ENCODE data around the gene ATOH1.

The ATOH1 gene, protein sequence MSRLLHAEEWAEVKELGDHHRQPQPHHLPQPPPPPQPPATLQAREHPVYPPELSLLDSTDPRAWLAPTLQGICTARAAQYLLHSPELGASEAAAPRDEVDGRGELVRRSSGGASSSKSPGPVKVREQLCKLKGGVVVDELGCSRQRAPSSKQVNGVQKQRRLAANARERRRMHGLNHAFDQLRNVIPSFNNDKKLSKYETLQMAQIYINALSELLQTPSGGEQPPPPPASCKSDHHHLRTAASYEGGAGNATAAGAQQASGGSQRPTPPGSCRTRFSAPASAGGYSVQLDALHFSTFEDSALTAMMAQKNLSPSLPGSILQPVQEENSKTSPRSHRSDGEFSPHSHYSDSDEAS

DNA sequence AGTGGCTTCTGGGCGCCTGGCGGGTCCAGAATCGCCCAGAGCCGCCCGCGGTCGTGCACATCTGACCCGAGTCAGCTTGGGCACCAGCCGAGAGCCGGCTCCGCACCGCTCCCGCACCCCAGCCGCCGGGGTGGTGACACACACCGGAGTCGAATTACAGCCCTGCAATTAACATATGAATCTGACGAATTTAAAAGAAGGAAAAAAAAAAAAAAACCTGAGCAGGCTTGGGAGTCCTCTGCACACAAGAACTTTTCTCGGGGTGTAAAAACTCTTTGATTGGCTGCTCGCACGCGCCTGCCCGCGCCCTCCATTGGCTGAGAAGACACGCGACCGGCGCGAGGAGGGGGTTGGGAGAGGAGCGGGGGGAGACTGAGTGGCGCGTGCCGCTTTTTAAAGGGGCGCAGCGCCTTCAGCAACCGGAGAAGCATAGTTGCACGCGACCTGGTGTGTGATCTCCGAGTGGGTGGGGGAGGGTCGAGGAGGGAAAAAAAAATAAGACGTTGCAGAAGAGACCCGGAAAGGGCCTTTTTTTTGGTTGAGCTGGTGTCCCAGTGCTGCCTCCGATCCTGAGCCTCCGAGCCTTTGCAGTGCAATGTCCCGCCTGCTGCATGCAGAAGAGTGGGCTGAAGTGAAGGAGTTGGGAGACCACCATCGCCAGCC lies at the start of gene ATOH1:
Gene ATOH1, plus strand, starts transcription at position 422 of the 663 bp plus-strand sequence. Its CDS starts 174 bp downstream, at position 596.
- H3K27ac ChIP-seq, result no peak within 1 kb of the TSS
- TF ChIP-seq ZFX (IDR thresholded peaks at IDR 0.05), result no peak
- TF ChIP-seq, protein P1, sequence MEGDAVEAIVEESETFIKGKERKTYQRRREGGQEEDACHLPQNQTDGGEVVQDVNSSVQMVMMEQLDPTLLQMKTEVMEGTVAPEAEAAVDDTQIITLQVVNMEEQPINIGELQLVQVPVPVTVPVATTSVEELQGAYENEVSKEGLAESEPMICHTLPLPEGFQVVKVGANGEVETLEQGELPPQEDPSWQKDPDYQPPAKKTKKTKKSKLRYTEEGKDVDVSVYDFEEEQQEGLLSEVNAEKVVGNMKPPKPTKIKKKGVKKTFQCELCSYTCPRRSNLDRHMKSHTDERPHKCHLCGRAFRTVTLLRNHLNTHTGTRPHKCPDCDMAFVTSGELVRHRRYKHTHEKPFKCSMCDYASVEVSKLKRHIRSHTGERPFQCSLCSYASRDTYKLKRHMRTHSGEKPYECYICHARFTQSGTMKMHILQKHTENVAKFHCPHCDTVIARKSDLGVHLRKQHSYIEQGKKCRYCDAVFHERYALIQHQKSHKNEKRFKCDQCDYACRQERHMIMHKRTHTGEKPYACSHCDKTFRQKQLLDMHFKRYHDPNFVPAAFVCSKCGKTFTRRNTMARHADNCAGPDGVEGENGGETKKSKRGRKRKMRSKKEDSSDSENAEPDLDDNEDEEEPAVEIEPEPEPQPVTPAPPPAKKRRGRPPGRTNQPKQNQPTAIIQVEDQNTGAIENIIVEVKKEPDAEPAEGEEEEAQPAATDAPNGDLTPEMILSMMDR (conservative IDR thresholded peaks at IDR 0.05), result no peak

DNA sequence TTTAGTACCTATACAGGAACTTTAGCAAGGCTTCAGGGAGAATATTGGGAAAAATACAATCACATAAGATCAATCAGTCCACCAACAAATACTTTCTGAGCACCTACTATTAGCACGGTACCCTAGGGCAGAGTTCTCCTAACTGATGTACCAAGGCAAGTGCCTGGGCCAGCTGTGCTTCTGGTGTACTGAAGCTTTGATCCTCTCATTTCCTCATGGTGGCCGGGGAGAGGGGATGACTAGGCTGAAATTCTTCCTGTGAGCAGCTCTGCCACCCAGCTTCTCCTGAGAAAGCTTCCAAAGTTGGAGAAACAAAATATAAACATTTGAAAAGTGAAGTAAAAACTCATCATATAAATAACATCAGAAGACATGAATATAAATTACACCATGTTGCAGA lies 49.3 kb upstream of the ATOH1 start:
- TF ChIP-seq ZFX (IDR thresholded peaks at IDR 0.05), result no peak
- TF ChIP-seq, protein P1 (conservative IDR thresholded peaks at IDR 0.05), result no peak

DNA sequence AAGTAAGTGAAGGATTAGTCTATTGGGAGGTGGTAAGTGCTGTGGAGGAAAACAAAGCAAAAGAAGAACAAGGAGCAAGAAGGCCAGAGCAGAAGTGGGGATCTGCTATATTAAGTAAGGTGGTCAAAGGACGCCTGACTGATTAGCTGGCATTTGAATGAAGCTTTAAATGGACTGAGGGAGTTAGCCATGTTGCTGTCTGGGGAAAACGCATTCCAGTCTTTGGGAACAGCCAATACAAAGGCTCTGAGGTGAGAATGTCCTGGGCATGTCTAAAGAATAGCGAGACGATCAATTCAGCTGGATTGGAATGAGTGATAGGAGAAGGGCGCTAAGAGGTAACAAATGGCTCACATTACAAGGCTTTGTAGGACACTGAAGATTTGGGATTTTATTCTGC lies 48.5 kb upstream of the ATOH1 start:
- TF ChIP-seq, protein P1 (conservative IDR thresholded peaks at IDR 0.05), result no peak
- TF ChIP-seq ZFX (IDR thresholded peaks at IDR 0.05), result no peak
- no peak overlapping the region for H3K27ac ChIP-seq

More for the DNA sequence above, 49.3 kb upstream of the ATOH1 start:
- H3K27ac ChIP-seq, result no peak overlapping the region

DNA sequence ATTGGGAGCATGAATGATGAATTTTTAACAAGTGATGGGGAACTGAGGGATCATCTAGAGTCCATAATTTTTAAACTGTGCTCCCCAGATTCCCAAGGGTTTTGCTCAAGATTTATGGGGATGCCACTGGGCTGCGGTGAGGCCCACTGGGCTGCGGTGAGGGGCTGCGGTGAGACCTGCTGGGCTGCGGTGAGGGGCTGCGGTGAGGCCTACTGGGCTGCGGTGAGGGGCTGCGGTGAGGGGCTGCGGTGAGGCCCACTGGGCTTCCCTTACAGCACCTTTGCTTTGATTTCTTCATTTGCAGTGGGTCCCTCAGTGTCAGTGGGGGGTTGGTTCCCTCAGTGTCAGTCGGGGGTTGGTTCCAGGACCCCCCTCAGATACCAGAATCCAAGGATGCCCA lies 47.4 kb upstream of the ATOH1 start:
- no peak overlapping the region for H3K27ac ChIP-seq
- no peak for TF ChIP-seq ZFX (IDR thresholded peaks at IDR 0.05)
- TF ChIP-seq, protein P1 (conservative IDR thresholded peaks at IDR 0.05), result no peak

DNA sequence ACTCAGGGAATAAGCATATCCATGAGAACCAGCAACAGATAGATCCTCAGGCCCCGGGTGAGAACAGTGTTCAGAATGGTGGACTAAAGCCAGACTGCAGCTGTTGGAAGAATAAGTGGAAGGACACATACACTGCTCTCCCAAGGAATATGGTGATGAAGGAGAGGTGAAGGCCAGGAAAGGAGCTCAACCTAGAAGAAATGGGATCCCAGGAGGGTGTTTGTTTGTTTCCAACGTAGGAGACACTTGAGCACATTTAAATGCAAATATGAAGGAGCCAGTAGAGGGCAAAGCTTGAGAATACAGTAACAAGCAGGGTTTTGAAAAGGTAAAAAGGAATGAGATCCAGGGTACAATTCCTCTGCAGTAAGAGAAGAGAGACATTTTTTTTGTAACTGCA lies 42.4 kb upstream of the ATOH1 start:
- TF ChIP-seq ZFX (IDR thresholded peaks at IDR 0.05), result no peak
- TF ChIP-seq, protein P1 (conservative IDR thresholded peaks at IDR 0.05), result no peak
- no peak overlapping the region for H3K27ac ChIP-seq

DNA sequence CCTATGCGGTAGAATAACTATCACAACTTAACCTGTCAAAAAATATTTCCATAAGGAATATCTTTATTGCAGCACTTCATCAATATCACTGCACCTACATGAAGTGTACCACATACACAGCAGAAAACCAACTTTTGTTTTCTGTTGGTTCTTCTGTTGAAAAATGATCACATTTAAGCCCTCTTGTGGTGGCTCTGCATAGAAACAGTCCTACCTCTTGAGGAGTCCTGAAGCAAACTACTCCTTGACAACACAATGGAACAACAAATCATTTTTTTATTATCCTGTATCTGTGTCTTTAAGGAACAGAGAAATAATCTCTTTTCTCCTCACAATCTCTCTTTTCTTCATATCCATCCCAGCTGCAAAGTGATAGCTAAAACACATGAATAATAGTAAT lies 39.8 kb upstream of the ATOH1 start:
- H3K27ac ChIP-seq, result no peak overlapping the region
- no peak for TF ChIP-seq ZFX (IDR thresholded peaks at IDR 0.05)
- TF ChIP-seq, protein P1 (conservative IDR thresholded peaks at IDR 0.05), result peak; percentile 67

DNA sequence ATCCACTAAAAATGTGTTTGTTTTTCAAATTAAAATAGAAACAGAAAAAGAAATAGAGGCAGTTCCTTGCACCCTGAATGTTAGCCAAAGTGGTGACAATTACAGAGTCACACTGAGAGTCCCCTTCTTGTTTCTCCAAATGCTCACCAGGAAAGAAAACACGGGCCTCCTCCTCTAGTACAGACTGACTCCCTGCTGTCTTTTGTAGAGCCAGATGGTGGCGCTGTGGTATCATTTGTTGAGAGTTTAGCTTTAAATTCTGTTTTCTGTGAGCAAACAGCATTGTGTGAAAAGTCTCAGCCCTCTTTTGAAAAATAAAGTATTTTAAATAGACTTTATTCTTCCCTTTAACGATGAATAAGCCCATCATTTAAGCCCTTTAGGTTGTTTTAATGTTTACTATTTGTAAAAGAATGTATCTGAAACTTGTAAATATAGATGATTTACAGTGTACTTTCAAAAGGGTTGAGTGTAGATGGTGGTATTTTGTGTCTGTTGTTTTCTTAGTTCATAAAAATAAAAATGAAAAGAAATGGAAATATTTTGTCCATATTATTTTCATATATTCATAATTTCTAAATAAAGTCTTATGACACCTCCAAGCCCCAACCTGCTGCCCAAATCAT lies 36.9 kb upstream of the ATOH1 start:
- H3K27ac ChIP-seq, result no peak overlapping the region
- TF ChIP-seq ZFX (IDR thresholded peaks at IDR 0.05), result no peak
- TF ChIP-seq, protein P1 (conservative IDR thresholded peaks at IDR 0.05), result peak; percentile 87
